Stimulated activated CD4-positive, alpha-beta T cell treated with anti-CD3 and anti-CD28 coated beads, Interleukin-15, amount 100 ng/mL, for 48 hours (primary cell): ENCODE results near the gene BLOC1S3.

Experiments used
- DNase-seq, 2 donors: peaks; one replicate each; pipeline ENCODE4 v3.0.0-alpha.2; 2020; ENCODE audit warnings: low read depth in 2 of 2

Gene BLOC1S3

DNA sequence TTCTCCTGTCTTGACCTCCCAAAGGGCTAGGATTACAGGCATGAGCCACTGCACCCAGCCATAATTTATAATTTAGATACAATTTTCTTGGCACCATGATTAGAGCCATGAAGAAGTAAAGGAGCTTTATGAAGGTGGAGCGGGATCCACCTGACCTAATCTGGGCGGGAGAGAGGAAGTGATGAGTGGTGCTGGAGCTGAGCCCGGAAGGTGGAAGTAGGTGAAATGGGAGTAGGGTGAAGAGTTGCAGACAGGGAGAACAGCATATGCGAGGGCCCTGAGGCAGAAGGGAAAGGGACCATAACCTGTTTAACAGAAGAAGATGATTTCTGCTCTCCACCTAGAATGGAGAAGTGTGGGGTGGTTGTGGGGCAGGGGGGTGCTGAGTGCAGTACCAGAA is 4.2 kb downstream of the BLOC1S3 start:
- no peak for DNase-seq

- no peak for DNase-seq
These were observed 5.5 kb downstream of the BLOC1S3 start for GRCh38 chr19:45184115-45184514.

DNA sequence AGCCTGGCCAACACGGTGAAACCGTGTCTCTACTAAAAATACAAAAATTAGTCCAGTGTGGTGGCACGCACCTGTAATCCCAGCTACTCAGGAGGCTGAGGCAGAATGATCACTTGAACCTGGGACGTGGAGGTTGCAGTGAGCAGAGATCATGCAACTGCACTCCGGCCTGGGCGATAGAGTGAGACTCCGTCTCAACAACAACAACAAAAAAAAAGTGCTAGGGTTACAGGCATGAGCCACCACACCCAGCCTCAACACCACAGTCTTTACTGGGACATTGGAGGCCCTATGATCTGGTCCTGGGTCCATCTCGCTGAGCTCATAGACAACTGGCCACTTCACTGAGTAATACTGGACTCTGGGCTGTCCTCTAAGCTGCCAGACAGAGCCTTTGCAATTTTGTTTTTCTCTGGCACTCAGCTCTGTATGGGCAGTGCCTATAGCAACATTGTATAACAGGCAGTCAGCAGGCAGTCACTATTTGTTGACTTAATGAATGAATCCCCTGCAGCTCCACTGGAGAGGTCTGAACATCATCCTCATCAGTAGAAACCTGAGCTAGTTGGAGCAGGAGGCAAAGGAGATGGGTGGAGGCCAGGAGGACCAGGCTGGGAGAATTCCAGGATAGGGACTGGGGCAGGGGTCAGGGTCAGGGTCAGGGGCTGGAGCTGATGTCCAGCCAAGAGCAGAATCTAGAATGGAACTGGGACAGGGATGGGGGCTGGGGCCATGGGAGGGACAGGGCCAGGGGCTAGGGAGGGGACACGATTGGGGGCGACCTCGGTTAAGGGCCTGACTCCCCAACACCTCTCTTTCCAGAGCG is 8.1 kb downstream of the BLOC1S3 start:
- DNase-seq: no peak

GRCh38 chr19:45187421-45188100 is 9.0 kb downstream of the BLOC1S3 start:
- no peak for DNase-seq

- DNase-seq: no peak
These were observed 11.4 kb downstream of the BLOC1S3 start for GRCh38 chr19:45189971-45190370.

GRCh38 chr19:45191375-45191774 is 12.8 kb downstream of the BLOC1S3 start:
- no peak for DNase-seq

GRCh38 chr19:45195764-45196163 is 17.2 kb downstream of the BLOC1S3 start:
- DNase-seq: no peak

GRCh38 chr19:45200568-45200967 is 22.0 kb downstream of the BLOC1S3 start:
- DNase-seq: no peak

- no peak for DNase-seq
These were observed 24.1 kb downstream of the BLOC1S3 start for GRCh38 chr19:45202637-45203036.

- no peak for DNase-seq
These were observed 27.2 kb downstream of the BLOC1S3 start for GRCh38 chr19:45205810-45206209.

- no peak for DNase-seq
These were observed 27.7 kb downstream of the BLOC1S3 start for GRCh38 chr19:45206328-45206727.

- DNase-seq: no peak
These were observed 33.3 kb downstream of the BLOC1S3 start for GRCh38 chr19:45211751-45212381.

- DNase-seq: no peak
These were observed 34.4 kb downstream of the BLOC1S3 start for GRCh38 chr19:45213031-45213430.

- no peak for DNase-seq
These were observed 37.0 kb downstream of the BLOC1S3 start for GRCh38 chr19:45215391-45216191.

GRCh38 chr19:45216667-45217066 is 38.1 kb downstream of the BLOC1S3 start:
- DNase-seq: no peak

DNA sequence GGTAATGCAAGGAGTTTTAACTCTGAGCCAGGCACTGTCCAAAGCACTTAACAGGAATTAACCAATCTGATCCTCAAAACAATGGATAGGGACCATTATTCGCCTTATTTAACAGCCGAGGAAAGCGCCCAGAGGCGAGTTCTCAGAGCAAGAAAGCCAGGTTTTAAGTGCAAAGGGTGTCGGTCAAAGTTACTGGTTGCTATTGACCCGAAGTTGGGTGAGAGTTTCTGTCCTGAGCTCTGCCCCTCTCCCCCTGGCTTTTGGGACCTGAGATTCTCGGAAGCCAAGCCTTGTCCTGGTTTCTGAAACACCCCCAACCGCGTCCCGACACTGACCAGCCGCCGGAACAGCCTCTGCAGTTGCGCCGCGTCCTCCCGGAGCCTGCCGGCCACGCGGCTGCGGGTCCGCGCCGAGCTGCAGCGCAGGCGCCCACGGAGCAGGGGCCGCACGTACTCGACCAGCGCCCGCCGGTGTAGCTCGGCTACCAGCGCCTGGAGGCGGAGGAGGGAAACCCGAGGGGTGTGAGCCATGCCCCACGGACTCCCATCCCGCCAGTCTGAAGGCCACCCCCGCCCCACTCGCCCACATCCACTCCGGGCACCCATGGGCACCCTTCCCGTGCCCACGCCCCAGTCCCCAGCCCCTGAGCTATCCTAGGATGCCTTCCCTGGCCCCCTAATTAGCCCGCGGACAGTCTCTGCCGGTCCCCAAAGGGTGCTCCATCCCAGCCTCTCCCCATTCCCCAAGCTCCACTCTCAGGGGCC is 38.8 kb downstream of the BLOC1S3 start:
- no peak for DNase-seq

- DNase-seq: no peak
These were observed 39.4 kb downstream of the BLOC1S3 start for GRCh38 chr19:45217957-45218334.

GRCh38 chr19:45218426-45218825 is 39.8 kb downstream of the BLOC1S3 start:
- DNase-seq: no peak

- no peak for DNase-seq
These were observed 40.5 kb downstream of the BLOC1S3 start for GRCh38 chr19:45218911-45219743.

DNA sequence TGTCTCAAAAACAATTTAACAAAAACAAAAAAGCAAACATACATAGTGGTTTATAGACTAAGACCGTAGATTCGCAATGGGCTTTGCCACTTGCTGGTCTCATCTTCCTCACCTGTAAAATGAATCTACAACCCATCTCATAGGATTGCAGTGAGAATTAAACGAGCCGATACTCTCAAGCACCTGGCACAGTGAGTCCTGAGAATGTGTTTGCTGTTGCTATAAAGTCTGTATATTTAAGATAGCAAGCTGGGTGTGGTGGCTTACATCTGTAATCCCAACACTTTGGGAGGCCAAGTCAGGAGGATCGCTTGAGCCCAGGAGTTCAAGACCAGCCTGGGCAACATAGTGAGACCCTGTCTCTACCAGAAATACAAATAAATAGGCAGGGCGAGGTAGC is 44.1 kb downstream of the BLOC1S3 start:
- DNase-seq: no peak
